WI38 (cell line): ENCODE measurements around the gene SCEL.

Experiments used
- H3K4me3 ChIP-seq: 2 replicates; pipeline ENCODE4 v1.5.1; 2011; ENCODE audit warnings: low read depth, mild to moderate bottlenecking, control low read depth, low read length
- TF ChIP-seq, protein P1 (sequence below): IDR thresholded peaks from 2 replicates; pipeline ENCODE4 v1.5.1; 2012; ENCODE audit warnings: low read depth, mild to moderate bottlenecking, control low read depth, low read length

SCEL gene

DNA sequence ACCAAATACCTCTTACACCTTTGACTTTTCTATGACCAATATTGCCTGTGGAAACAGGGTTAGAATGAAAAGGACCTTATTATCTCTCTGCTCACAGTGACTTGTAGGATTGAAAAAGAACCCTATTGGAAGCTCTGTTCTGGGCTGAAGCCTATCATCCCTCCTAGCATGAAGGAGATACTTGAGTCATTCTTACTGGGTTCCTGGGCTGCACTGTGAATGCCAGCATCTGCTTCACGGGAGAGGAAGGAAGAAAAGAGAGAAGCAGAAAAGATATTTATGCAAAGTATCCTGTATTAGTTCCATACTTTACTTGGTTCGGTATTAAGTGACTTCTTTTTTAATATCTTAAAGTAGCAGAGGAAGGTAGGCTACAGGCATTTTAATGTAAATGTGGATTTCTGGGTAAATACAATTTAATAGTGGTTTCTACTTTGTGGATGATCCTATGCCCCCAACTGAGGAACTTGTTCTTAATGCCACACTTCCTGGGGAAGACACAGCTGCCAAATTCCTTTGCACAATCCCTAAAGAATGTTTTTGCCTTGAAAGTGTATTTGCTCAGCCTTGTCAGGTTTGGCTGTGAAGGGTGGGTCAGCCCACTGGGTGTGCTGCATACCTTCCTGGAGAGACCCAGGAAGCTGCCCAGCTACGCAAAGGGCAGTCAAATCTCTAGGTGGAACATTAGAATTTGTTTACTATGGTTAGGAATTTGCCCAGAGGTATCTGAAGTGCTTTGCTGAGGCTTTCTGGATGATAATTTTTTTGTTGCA is 13.7 kb upstream of the SCEL start:
- TF ChIP-seq, protein P1, sequence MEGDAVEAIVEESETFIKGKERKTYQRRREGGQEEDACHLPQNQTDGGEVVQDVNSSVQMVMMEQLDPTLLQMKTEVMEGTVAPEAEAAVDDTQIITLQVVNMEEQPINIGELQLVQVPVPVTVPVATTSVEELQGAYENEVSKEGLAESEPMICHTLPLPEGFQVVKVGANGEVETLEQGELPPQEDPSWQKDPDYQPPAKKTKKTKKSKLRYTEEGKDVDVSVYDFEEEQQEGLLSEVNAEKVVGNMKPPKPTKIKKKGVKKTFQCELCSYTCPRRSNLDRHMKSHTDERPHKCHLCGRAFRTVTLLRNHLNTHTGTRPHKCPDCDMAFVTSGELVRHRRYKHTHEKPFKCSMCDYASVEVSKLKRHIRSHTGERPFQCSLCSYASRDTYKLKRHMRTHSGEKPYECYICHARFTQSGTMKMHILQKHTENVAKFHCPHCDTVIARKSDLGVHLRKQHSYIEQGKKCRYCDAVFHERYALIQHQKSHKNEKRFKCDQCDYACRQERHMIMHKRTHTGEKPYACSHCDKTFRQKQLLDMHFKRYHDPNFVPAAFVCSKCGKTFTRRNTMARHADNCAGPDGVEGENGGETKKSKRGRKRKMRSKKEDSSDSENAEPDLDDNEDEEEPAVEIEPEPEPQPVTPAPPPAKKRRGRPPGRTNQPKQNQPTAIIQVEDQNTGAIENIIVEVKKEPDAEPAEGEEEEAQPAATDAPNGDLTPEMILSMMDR = no peak
- no peak overlapping the region for H3K4me3 ChIP-seq

DNA sequence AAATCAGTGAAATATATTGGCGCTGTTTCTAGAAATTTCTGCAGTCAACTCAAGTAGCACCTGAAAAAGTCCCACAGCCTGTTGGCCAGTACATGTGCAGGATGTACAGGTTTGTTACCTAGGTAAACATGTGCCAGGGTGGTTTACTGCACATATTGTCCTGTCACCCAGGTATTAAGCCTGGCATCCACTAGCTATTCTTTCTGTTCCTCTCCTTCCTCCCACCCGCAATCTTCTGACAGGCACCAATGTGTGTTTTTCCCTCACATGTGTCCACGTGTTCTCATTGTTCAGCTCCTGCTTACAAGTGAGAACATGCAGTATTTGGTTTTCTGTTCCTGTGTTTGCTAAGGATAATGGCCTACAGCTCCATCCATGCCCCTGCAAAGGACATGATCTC is 13.1 kb upstream of the SCEL start:
- TF ChIP-seq, protein P1 = no peak
- H3K4me3 ChIP-seq = no peak overlapping the region

DNA sequence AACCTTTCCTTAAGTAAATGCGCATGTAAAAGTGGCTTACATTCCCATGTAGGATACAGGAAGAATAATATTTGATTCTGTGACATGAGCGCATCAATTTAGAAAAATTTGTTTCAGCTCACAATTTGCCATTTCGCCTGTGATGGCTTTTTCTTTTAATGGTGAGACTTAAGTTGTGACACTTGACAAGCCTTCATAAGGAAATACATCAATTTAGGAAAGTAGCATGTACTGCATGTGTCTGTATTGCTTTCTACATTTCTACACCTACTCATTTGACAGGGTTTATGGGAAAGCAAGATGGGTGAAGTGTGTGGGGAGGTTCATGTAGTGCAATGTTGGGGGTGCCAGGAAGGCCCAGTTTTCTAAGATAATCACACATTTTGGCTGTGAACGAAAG is 12.1 kb upstream of the SCEL start:
- TF ChIP-seq, protein P1 = no peak

DNA sequence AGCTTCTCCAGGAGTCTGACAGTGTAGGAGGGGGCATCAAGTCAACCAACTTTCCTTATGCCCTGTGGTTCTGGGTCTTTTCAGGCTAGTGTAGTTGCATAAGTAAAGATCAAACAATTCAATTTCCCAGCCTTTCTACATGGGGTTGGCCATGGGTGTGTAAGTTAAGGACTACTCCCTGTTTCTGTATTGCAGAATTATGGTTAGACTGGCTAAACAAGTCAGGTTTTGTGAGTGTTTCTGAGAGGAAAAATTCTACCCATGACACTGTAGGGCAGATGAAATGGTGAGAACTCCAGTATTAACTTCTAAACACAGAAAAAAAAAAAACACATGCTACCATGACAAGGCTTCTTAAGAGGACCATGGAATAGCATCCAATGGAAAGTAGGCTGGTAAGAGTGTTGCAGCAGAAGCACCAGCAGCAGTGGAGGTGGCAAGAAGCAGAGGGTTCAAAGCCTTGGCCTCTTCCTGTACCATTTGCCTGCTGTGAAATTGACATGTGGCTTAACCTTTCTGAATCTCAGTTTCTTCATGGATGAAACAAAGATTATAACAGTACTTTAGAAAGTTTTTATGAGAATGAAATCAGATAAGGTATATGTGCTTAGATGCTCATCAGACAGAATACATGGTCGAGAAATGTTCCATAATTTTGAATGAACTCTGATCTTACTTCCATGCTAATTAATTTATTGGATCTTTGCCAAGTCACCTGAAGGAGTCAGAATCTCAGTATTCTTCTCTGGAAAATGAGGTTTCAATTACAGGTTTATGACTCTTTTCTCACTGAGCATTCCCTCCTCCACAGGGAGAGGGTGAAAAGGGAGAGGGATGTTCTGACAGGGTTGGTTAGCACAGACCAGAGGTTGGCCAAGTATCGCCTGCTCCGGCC is 11.4 kb upstream of the SCEL start:
- TF ChIP-seq, protein P1 = no peak
- no peak overlapping the region for H3K4me3 ChIP-seq

More for the DNA sequence above, 12.1 kb upstream of the SCEL start:
- no peak overlapping the region for H3K4me3 ChIP-seq

DNA sequence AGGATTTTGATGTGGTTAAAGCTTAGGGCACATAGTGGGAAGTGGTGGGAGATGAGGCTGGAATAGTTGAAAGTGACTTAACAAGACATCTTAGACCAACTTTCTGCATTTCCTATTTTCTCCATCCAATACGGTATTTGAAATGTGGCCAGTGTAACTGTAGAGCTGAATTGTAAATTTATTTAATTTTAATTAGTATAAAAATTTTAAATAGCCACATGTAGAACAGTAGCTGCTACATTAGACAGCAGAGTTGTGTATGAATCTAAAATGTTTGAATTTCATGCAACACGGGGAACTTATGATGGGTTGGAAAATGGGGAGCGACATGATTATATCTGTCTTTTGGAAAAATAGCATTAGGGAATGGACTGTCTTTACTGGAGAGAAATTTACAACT is 7.1 kb upstream of the SCEL start:
- H3K4me3 ChIP-seq = no peak overlapping the region
- TF ChIP-seq, protein P1 = no peak

DNA sequence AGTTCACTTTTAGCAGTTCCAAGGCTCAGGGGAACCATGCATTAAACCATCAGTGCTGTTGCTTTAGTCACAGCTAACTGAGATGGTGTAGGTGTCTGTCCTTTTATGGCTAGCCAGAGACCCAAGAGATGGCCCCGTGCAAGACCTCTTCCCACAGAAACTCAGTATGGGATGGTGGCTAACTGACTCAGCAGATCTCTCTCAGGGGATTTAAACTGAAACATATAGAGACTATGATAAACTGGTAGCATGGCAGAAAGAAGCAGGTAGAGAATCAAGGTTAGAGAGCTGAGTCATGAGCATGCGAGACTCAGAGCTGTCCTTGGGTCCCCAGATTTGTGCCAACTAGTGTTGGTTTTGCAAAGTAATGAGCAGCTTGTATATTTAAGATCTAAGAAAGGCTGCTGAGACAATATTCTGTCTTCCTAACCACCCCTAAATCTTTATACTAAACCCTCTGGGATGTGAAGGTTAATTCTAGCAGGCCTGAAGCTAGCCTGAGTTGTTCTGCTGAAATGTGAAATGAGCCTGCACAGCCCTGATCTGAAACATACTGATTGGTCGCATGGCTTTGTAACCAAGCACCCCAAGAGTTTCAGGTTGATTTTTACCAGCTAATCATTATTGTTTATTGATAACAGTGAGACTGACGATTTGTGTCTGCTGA is 6.5 kb upstream of the SCEL start:
- TF ChIP-seq, protein P1 = no peak
- H3K4me3 ChIP-seq = no peak overlapping the region
